ENCODE results near the gene PROM2.

Gene PROM2

GRCh38 chr2:95336406-95336805, 62.2 kb downstream of the PROM2 start:
- no peak for DNase-seq (ENCODE audit: low read depth in 4 of 4, low spot score in 1 of 4)

- no peak for DNase-seq (ENCODE audit: low read depth in 4 of 4, low spot score in 1 of 4)
Measured at GRCh38 chr2:95337829-95338228, 63.6 kb downstream of the PROM2 start.
